Measurements from ENCODE around the gene BABAM1.

DNA sequence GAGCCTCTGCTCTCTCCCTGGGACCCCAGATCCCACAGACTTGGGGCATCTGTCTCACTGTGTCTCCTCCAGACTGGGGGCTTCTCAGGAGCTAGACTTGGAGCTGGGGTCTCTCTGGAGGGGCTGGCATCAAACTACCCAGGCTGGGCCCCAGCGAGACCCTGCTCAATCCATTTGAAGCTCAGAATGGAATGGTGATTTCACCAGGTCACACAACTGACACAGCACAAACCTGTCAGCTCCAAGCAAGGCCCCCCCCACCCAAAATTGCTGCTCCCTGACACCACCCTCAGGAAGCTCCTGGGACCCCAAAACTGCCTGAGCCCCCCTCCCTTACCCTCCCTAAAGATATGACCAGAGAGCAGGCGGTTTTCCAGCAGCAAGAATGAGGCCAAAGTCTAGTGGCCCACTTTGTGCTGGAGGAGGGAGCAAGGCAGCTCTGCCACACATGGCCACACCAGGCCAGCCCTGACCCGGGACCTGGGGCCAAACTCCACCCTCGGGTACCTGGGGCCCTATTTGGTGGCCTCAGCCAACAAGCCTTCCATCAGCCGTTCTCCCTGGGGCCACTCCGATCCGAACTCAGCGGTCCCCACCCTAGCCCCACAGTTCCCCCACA is 23.9 kb upstream of the BABAM1 start:
- no peak for TF ChIP-seq REST (IDR thresholded peaks at IDR 0.05; ENCODE audit: insufficient read depth in 1 of 2, low read depth in 2 of 2, low read length in 1 of 2)
- no peak for TF ChIP-seq CTCF (IDR thresholded peaks at IDR 0.05)
- no peak for TF ChIP-seq POLR2AphosphoS5 (IDR thresholded peaks at IDR 0.05; ENCODE audit: low read depth, low read length)
